Breast epithelium (tissue), 3 donors: Measurements from ENCODE around the gene DPAGT1.

Experiments
- POLR2A ChIP-seq: fragments of 450-650 bp; IDR thresholded peaks from one replicate; pipeline ENCODE4 v1.6.1; 2016; ENCODE audit warnings: antibody characterized with exemption, mild to moderate bottlenecking, moderate library complexity
- POLR2AphosphoS5 ChIP-seq, 3 donors: sonication (generic); formaldehyde crosslinking; IDR thresholded peaks; one replicate each; pipeline ENCODE4 v1.6.1; 2017; ENCODE audit warnings: antibody characterized with exemption in 3 of 3
- TF ChIP-seq, protein P1 (sequence below), 3 donors: fragments of 450-650 bp; IDR thresholded peaks; one replicate each; pipeline ENCODE4 v1.5.1; 2016 to 2017; ENCODE audit warnings: antibody characterized with exemption in 3 of 3, mild to moderate bottlenecking in 3 of 3, moderate library complexity in 3 of 3

DNA sequence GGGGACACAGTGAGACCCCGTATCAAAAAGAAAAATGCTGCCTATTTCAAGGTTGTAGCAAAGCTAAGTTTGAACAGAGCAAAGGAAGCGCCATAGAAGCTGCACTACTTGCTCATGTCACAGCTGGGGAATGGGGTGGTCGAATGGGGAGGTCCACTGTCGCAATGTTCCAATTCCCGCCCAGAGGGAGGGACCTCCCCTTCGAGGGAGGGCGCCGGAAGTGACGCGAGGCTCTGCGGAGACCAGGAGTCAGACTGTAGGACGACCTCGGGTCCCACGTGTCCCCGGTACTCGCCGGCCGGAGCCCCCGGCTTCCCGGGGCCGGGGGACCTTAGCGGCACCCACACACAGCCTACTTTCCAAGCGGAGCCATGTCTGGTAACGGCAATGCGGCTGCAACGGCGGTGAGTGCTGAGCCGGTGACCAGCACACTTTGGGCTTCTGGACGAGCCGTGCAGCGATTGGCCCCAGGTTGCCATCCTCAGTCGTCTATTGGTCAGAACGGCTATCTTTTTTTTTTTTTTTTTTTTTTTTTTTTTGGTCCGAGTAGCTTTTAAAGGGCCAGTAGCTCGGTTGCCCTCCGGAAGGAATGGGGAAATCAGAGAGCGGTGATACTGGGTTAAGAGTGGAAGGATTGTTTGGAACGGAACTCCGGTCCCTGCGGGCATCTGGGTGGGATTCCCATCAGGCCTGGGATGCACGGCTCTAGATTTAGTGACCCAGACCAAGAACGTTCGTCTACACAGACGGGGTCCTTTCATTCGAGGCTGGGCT, 16.8 kb downstream of the DPAGT1 start, which contains the start of gene HMBS:
- TF ChIP-seq, protein P1, sequence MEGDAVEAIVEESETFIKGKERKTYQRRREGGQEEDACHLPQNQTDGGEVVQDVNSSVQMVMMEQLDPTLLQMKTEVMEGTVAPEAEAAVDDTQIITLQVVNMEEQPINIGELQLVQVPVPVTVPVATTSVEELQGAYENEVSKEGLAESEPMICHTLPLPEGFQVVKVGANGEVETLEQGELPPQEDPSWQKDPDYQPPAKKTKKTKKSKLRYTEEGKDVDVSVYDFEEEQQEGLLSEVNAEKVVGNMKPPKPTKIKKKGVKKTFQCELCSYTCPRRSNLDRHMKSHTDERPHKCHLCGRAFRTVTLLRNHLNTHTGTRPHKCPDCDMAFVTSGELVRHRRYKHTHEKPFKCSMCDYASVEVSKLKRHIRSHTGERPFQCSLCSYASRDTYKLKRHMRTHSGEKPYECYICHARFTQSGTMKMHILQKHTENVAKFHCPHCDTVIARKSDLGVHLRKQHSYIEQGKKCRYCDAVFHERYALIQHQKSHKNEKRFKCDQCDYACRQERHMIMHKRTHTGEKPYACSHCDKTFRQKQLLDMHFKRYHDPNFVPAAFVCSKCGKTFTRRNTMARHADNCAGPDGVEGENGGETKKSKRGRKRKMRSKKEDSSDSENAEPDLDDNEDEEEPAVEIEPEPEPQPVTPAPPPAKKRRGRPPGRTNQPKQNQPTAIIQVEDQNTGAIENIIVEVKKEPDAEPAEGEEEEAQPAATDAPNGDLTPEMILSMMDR (IDR thresholded peaks at IDR 0.05) = no peak
- TF ChIP-seq POLR2A (no peak), POLR2AphosphoS5 (IDR thresholded peaks at IDR 0.05) (peak; percentile 63 to 90 (median 68))
